ENCODE data around the gene FRY.
"Not testable (repeated sequence)": the region's sequence is repeated elsewhere in the genome, so short reads cannot be mapped to it uniquely, and the experiment has no call there.

FRY gene

GRCh38 chr13:32031025-32031814 is at the start of gene FRY:
TSS of gene FRY (plus strand) at chr13:32031774. CDS start at chr13:32031796, 22 bp downstream.
- DNase-seq (ENCODE audit: low spot score) = peak; percentile 52

DNA sequence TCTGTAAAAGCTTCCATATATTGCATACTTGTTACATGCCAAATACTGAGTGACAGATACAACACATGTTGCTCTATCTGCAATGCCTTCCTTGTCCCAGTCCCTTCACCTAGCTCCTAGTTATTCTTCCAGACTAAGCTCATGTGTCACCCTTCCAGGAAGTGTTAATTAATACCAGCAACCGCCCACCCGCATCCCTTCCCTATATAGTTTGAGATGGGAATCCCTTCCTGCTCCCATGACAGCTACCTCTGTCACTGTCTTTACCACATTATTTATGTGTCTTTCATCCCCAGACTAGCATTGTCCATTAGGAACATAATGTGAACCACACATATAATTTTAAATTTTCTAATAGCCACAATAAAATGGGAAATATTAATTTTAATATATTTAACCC is 49.5 kb upstream of the FRY start:
- DNase-seq (ENCODE audit: low spot score) = no peak

DNA sequence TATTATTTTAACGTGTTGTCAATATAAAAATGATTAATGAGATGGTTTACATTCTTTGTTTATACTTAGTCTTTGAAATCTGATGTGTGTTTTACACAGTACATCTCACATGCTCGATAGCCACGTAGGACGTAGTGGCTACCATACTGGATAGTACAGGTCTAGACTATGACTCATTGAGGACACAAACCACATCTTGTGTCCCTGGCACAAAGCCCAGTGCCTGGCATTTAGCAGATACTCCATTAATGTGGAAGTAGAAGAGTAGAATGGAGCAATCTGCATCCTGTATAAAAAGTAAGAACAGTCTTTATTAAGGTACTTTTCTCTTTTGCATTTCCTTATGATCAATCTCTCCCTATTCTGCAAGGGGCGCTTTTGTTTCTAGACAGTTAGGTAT is 49.0 kb upstream of the FRY start:
- DNase-seq (ENCODE audit: low spot score) = no peak

GRCh38 chr13:31983696-31984095 is 47.9 kb upstream of the FRY start:
- DNase-seq (ENCODE audit: low spot score) = not testable (repeated sequence)

DNA sequence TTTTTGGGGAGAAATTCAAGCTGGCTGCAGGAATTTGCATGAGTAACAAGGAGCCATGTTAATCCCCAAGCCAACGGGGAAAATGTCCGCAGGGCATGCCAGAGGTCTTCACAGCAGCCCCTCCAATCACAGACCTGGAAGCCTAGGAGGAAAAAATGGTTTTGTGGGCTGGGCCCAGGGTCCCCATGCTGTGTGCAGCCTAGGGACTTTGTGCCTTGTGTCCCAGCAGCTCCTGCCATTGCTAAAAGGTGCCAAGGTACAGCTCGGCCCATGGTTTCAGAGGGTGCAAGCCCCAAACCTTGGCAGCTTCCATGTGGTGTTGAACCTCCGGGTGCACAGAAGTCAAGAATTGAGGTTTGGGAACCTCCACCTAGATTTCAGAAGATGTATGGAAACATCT is 47.2 kb upstream of the FRY start:
- not testable (repeated sequence) for DNase-seq (ENCODE audit: low spot score)

DNA sequence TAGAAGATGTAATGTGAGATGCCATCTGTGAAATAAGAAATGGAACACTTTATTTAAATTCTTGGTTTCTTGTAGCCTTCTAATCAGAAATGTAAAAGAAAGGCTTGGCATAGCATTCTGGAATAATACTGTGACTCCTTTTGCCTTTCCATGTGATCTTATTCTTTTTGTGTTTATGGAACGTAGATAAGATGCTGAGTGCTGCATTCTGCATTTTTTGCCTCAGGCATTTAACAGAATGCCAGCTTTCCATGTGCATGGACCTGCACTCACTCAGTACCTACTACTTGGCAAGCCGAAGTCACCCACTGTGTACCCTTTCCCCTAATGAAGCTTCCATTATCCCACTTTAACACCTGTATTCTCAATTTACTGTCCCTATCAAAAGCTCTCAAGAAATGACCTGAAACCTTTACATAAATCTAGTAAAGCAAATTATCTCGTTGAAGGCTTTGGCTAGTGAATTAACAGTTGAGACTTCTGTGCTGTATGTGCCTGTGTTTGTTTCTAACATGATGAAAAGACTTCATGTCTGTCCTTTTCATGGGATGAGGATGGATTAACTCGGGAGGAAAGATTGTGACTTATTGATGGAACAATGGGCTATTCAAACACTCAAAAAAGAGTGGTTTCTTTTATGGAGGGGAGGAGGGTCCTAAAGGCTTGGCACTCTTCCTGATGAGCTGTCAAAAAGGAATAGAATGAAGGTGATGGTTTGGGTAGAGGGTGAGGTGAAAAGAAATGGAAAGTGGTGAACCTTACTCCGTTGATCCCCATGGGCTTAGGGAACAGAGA is 44.7 kb upstream of the FRY start:
- no peak for DNase-seq (ENCODE audit: low spot score)

- no peak for DNase-seq (ENCODE audit: low spot score)
These were observed 43.9 kb upstream of the FRY start for GRCh38 chr13:31987535-31988170.

DNA sequence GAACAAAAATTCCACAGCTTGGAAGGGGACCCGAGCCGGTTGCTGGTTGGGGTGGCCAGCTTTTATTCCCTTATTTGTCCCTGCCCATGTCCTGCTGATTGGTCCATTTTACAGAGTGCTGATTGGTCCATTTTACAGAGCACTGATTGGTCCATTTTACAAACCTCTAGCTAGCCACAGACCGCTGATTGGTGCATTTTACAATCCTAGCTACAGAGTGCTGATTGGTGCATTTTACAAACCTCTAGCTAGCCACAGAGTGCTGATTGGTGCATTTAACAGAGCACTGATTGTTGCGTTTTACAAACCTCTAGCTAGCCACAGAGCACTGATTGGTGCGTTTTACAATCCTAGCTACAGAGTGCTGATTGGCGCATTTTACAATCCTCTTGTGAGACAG is 37.2 kb upstream of the FRY start:
- DNase-seq (ENCODE audit: low spot score) = not testable (repeated sequence)

GRCh38 chr13:31996601-31997000 is 35.0 kb upstream of the FRY start:
- DNase-seq (ENCODE audit: low spot score) = no peak

GRCh38 chr13:31997641-31998040 is 33.9 kb upstream of the FRY start:
- no peak for DNase-seq (ENCODE audit: low spot score)

- DNase-seq (ENCODE audit: low spot score) = no peak
These were observed 33.4 kb upstream of the FRY start for GRCh38 chr13:31998131-31998530.

- DNase-seq (ENCODE audit: low spot score) = not testable (repeated sequence)
These were observed 30.8 kb upstream of the FRY start for GRCh38 chr13:32000754-32001153.

- peak; percentile 72 for DNase-seq (ENCODE audit: low spot score)
These were observed 30.3 kb upstream of the FRY start for GRCh38 chr13:32001154-32001768.

DNA sequence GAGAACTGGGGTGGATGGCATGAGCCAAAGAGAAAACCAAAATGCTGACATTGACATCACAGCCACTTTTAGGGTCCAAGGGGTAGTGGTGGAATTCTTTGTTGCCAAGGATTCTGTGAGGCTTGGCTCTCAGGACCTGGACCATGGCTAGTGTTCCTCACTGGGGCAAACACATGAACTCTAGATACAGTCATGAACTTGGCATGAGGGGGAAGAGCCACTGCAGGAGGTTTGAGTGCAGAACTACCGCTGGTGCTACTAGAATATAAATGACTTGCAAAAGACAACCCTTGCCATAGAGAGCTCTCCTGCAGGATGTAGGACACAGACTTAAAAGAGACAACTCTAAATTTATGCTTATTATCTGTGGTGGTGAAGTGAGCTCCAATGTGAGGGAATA is 29.8 kb upstream of the FRY start:
- DNase-seq (ENCODE audit: low spot score) = no peak

DNA sequence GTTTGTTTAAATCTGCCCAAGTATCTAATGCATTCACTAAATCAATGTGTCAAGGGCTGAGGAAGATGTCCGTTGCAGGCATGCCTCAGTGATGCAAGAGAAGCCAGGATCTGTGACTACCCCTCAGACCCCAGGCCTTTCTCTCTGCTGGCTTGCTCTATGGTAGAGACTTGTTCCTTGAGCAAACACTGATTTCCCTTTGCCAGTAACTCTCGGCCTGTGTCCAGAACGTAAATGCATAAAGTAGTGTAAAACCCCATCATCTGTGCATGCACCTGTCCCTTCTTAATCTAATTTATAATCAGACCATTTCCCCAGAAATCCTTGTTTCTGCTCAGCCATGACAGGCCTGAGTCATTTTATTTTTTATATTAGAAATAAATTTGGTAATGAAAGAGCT is 28.7 kb upstream of the FRY start:
- DNase-seq (ENCODE audit: low spot score) = no peak

- DNase-seq (ENCODE audit: low spot score) = no peak
These were observed 24.1 kb upstream of the FRY start for GRCh38 chr13:32007494-32007893.

DNA sequence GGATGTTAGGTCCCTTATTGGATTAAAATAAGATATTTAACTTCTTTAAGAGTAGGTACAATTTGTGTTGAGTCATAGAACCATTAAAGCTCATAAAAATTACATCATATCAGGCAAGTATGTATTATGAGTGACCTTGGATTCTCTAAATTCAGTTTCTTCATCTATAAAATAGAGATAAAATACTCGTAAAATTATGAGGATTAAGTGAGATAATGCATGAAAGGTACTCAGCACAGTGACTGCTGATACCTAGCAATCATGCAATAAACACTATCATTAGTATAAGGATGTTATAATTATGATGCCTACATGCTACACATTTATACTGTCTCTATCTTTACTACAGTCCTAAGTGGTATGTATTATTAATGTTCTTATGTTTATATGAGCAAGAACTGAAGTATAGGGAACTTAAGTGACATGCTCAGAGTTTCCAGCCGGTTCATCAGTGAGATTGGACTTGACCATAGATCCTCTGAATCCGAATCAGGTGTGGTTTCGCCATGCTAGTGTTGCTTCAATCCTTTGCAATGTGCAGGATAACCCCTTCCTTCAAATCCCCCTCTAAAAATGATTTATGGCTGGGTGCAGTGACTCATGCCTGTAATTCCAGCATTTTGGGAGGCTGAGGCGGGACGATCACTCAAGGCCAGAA is 22.9 kb upstream of the FRY start:
- DNase-seq (ENCODE audit: low spot score) = no peak

- DNase-seq (ENCODE audit: low spot score) = no peak
These were observed 22.2 kb upstream of the FRY start for GRCh38 chr13:32009362-32009761.

DNA sequence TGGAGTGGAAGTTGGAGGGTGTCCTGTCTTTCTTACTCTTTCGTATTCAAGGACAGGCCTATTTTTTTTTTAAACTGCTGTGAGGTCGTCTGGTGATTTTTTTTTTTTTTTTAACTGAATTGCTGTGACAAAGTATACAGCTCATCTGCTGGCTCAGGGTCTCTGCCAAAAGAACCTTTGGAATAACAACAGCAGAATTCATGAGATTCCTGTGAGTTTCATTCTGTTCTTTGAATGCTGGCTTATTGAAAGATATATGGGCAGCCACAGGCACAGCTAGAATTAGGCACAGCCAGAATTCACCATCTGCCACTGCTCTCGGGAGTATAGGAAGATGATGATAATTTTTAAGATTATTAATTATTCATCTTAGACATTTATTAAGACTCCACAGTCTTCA is 21.4 kb upstream of the FRY start:
- DNase-seq (ENCODE audit: low spot score) = no peak

DNA sequence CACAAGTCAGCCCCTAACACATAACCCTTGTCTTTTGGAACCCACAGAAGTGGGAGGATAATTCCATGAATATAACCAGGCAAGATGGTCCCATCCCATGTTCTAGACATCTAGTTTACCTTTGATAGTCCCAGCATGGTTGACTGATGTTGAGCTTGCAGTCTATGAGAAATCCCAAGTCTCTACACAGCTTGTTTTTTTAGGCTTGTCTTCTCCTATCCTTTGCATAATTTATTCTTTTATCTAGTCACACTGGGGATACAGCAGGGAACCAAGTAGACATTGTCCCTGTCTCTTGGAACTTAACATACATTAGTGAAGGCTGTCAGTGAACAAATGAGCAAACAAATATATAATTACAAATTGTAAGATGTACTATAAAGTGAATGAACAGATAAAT is 19.6 kb upstream of the FRY start:
- no peak for DNase-seq (ENCODE audit: low spot score)

- DNase-seq (ENCODE audit: low spot score) = no peak
These were observed 18.4 kb upstream of the FRY start for GRCh38 chr13:32013181-32013580.

- no peak for DNase-seq (ENCODE audit: low spot score)
These were observed 15.5 kb upstream of the FRY start for GRCh38 chr13:32016119-32016518.
